Breast epithelium (tissue), 3 donors: ENCODE data around the gene PTPRN2.

Experiments
- POLR2A ChIP-seq: fragments of 450-650 bp; IDR thresholded peaks from one replicate; pipeline ENCODE4 v1.6.1; 2016; ENCODE audit warnings: antibody characterized with exemption, mild to moderate bottlenecking, moderate library complexity
- POLR2AphosphoS5 ChIP-seq, 3 donors: sonication (generic); formaldehyde crosslinking; IDR thresholded peaks; one replicate each; pipeline ENCODE4 v1.6.1; 2017; ENCODE audit warnings: antibody characterized with exemption in 3 of 3

DNA sequence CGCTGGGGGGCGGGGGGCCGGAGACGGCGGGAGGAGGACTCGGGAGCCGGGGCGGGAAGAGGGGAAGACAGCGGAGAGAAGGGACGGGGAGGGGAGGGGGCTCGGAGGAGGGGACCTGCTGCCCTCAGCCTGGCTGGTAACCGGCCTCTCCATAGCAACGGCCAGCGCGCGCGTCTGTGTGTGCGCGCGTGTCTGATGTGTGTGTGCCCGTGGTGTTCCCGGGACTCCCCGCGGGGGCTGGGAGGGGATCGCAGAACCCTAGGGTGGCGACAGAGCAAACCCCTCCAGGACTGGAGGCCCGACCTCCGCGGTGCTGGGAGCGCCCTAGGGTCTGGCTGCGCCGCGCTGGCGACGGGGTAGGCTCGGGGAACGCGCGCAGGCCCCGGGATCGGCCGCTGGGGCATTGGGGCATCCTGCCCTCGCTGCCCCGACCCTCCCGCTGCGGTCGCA is 894.5 kb downstream of the PTPRN2 start:
- TF ChIP-seq POLR2AphosphoS5 (IDR thresholded peaks at IDR 0.05): no peak
- no peak for TF ChIP-seq POLR2A
